GM18505 (cell line): ENCODE results near the gene RNF214.

Experiments
- ATAC-seq: cut with Tn5 transposase; IDR thresholded peaks from one replicate; pipeline ENCODE4 v1.9.1; 2021; ENCODE audit not compliant: unreplicated experiment
- POLR2A ChIP-seq: IDR thresholded peaks from 4 replicates; pipeline ENCODE4 v1.6.1; 2011; ENCODE audit warnings: borderline replicate concordance; ENCODE audit not compliant: insufficient read depth, insufficient read length; ENCODE audit errors: extremely low read depth

The RNF214 gene

DNA sequence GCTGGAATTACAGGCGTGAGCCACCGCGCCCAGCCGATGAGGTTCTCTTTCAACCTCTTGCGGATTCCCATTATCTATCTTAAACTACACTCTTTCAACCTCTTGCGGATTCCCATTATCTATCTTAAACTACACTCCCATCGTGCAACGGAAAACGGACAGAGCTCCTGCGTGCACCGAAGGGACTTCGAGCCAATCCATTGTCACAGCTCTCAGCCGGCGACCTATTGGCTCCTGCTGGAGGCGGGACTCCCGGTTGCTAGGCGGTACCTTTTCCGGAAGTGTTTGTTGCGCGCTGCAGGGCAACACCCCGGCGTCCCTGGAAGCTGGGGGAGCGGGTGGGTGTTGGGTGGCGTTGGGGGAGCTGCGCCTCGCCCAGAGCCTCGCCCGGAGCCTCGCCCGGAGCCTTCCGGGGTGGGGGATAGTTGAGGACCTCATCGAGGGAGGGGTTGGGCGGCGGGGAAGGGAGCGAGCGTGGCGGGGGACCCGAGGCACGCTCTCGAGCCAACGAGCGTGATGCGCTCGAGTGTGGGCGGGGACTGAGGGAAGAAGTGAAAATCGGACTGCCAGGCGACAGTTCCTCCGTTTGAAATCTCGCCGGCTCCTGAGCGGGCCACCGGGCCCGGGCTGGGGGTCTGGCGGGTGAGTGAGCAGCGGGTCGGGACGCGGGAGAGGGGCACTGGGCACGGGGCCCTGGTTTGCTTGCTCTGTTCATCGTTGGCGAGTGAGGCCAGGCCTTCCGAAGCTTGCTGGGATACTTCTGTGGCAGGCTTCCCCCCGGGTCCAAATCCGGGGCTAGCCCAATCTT is 95.3 kb downstream of the RNF214 start, which contains the start of gene CEP164:
CEP164 (plus strand) TSS at position 288 of the 808 bp plus-strand sequence. CDS start 10,733 bp downstream, outside the sequence.
- peak; percentile 91 for ATAC-seq
- peak; percentile 89 for TF ChIP-seq POLR2A

GRCh38 chr11:117328375-117329010 is 96.0 kb downstream of the RNF214 start:
- TF ChIP-seq POLR2A = no peak
- ATAC-seq = peak; percentile 8

GRCh38 chr11:117332843-117333242 is 100.4 kb downstream of the RNF214 start:
- no peak for ATAC-seq

DNA sequence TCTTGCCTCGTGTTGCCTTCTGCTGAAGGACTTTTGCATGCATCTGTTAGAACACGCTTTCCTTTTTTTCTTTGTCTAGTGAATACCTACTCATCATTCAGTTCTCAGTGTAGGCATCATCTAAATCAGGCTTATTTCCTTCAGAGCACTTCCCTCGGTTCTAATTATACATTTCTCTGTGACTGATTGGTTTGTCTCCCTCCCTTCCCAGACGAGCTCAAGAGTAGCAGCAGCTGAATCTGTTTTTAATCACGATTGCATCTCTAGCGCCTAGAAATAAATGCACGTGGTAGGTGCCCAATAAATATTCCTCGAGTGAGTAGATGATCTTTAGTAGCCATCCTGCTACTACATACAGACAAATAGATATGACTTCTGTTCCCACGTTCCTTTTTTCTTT is 101.4 kb downstream of the RNF214 start:
- no peak for ATAC-seq
- TF ChIP-seq POLR2A = no peak

More at GRCh38 chr11:117332843-117333242, 100.4 kb downstream of the RNF214 start:
- TF ChIP-seq POLR2A = no peak

GRCh38 chr11:117334896-117335295 is 102.4 kb downstream of the RNF214 start:
- ATAC-seq = no peak
- no peak for TF ChIP-seq POLR2A

GRCh38 chr11:117335399-117335798 is 102.9 kb downstream of the RNF214 start:
- no peak for TF ChIP-seq POLR2A

More at GRCh38 chr11:117335399-117335798, 102.9 kb downstream of the RNF214 start:
- ATAC-seq = no peak
